NT2/D1 (cell line): Measurements from ENCODE around the gene SORBS2.

Experiments
- SUZ12 ChIP-seq: IDR thresholded peaks from 2 replicates; pipeline ENCODE4 v1.6.1; 2011; ENCODE audit not compliant: insufficient read length, insufficient read depth; ENCODE audit errors: extremely low read depth
- YY1 ChIP-seq: IDR thresholded peaks from 2 replicates; pipeline ENCODE4 v1.6.1; 2011; ENCODE audit not compliant: insufficient read length, insufficient read depth
- ZNF274 ChIP-seq: IDR thresholded peaks from 2 replicates; pipeline ENCODE4 v1.6.1; 2011; ENCODE audit warnings: mild to moderate bottlenecking, low read depth, low read length

DNA sequence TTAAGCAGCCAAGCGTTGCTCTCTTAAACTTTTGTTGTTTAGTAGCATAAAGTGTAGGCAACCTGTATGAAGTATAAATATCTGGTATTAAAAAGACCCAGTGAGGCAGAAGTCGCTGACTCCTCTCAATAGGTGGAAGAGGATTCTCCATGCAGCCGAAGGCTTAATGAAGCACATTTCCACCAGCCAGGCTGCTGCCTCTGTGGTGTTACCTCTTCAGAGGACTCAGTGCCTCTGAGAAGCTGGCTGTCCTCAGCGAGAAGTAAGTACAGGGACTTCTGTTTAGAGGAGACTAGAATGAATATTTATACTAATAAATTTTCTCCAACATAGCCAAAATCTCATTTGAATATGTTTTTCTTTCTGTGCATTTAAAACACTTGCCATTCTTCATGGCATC, 6.0 kb downstream of the SORBS2 start:
- TF ChIP-seq ZNF274 (no peak), SUZ12 (no peak), YY1 (no peak)
